Hepatocyte (in vitro differentiated cells): ENCODE measurements around the gene PTN. TPM values are rescaled to one million over a fixed set of nuclear protein-coding genes. Genes with fewer than 3 reads are reported as not detected.

Experiments used
- DNase-seq: peaks from one replicate; pipeline ENCODE4 v3.0.0-alpha.2; 2016; ENCODE audit warnings: low spot score
- H2AFZ ChIP-seq: fragments of 200-600 bp; sonication (generic); 2 replicates; pipeline ENCODE4 v1.6.0; 2016; ENCODE audit warnings: antibody characterized with exemption, mild to moderate bottlenecking
- H3K27ac ChIP-seq: fragments of 200-600 bp; sonication (generic); 2 replicates; pipeline ENCODE4 v1.5.1; 2016; ENCODE audit warnings: mild to moderate bottlenecking
- H3K27me3 ChIP-seq: fragments of 200-600 bp; sonication (generic); 2 replicates; pipeline ENCODE4 v1.6.1; 2016
- H3K36me3 ChIP-seq: fragments of 200-600 bp; sonication (generic); replicated peaks from 2 replicates; pipeline ENCODE4 v1.5.1; 2016; ENCODE audit warnings: low read depth; ENCODE audit not compliant: insufficient read depth
- H3K4me1 ChIP-seq: fragments of 200-600 bp; sonication (generic); 2 replicates; pipeline ENCODE4 v1.5.1; 2016; ENCODE audit warnings: mild to moderate bottlenecking, moderate library complexity; ENCODE audit not compliant: insufficient read depth
- H3K4me2 ChIP-seq: fragments of 200-600 bp; sonication (generic); 2 replicates; pipeline ENCODE4 v1.6.0; 2016
- H3K4me3 ChIP-seq: fragments of 200-600 bp; sonication (generic); 2 replicates; pipeline ENCODE4 v1.5.1; 2016; ENCODE audit warnings: mild to moderate bottlenecking
- H3K79me2 ChIP-seq: fragments of 200-600 bp; sonication (generic); 2 replicates; pipeline ENCODE4 v1.6.0; 2017; ENCODE audit warnings: mild to moderate bottlenecking
- H3K9me2 ChIP-seq: fragments of 200-600 bp; sonication (generic); replicated peaks from 2 replicates; pipeline ENCODE4 v1.6.0; 2017; ENCODE audit warnings: mild to moderate bottlenecking; ENCODE audit not compliant: insufficient read depth
- H3K9me3 ChIP-seq: fragments of 200-600 bp; sonication (generic); 2 replicates; pipeline ENCODE4 v1.5.1; 2016; ENCODE audit warnings: low read depth, mild to moderate bottlenecking
- H4K20me1 ChIP-seq: fragments of 200-600 bp; sonication (generic); 2 replicates; pipeline ENCODE4 v1.6.0; 2016; ENCODE audit warnings: mild to moderate bottlenecking; ENCODE audit not compliant: insufficient read depth, poor library complexity, severe bottlenecking
- CTCF ChIP-seq: fragments of 200-600 bp; sonication (generic); IDR thresholded peaks from 2 replicates; pipeline ENCODE4 v1.5.1; 2016; ENCODE audit warnings: antibody characterized with exemption, mild to moderate bottlenecking; ENCODE audit not compliant: poor library complexity
- EZH2 ChIP-seq: fragments of 200-600 bp; sonication (generic); IDR thresholded peaks from 2 replicates; pipeline ENCODE4 v1.6.1; 2016; ENCODE audit warnings: antibody characterized with exemption, mild to moderate bottlenecking, borderline replicate concordance
- EZH2phosphoT487 ChIP-seq: fragments of 200-600 bp; sonication (generic); IDR thresholded peaks from one replicate; pipeline ENCODE4 v1.6.1; 2018; ENCODE audit warnings: antibody characterized with exemption, mild to moderate bottlenecking, low read depth, moderate library complexity; ENCODE audit not compliant: unreplicated experiment, severe bottlenecking
- WGBS: methylation state at CpG from one replicate; pipeline ENCODE4 v1.1.6; 2016; ENCODE audit warnings: low lambda C conversion rate; ENCODE audit errors: missing lambda C conversion rate; 5-methylcytosine and 5-hydroxymethylcytosine counted together
- polyA plus RNA-seq: library from polyadenylated mRNA; unstranded; fragments of >200 nt; fragmentation: Nextera tagmentation; extraction: Ambion mirVana; gene quantifications from 2 replicates; pipeline ENCODE4 v1.2.1, GENCODE V29; 2016
- total RNA-seq: library from RNA; depleted of rRNA; stranded (reverse); fragments of >200 nt; gene quantifications from 2 replicates; pipeline ENCODE4 v1.2.3, GENCODE V29; 2014

PTN gene
- total and polyA plus RNA-seq, 2 experiments from 2014 or later: 50.8 to 66.9 TPM

GRCh38 chr7:137289101-137289500 lies 54.4 kb downstream of the PTN start:
- 77% methylated on average over 4 of the region's 4 CpGs for WGBS
- Histone ChIP-seq H3K4me2 (no peak overlapping the region), H2AFZ (no peak overlapping the region), H3K9me2 (no peaks in the 10 kb centered on the region), H3K27me3 (no peaks in the 10 kb centered on the region), H4K20me1 (no peaks in the 10 kb centered on the region), H3K79me2 (no peaks in the 10 kb centered on the region), H3K4me1 (no peaks in the 10 kb centered on the region), H3K36me3 (no peaks in the 10 kb centered on the region), H3K27ac (no peak overlapping the region), H3K4me3 (no peak overlapping the region), H3K9me3 (no peaks in the 10 kb centered on the region)
- DNase-seq: no peak
- no peak for TF ChIP-seq CTCF
- no peak for TF ChIP-seq EZH2phosphoT487
- no peak for TF ChIP-seq EZH2

- Histone ChIP-seq H3K4me2 (no peak overlapping the region), H3K4me3 (no peak overlapping the region), H3K9me3 (no peaks in the 10 kb centered on the region), H3K36me3 (no peaks in the 10 kb centered on the region), H3K9me2 (no peaks in the 10 kb centered on the region), H3K79me2 (no peaks in the 10 kb centered on the region), H4K20me1 (no peaks in the 10 kb centered on the region), H2AFZ (no peak overlapping the region), H3K27me3 (no peaks in the 10 kb centered on the region), H3K4me1 (no peaks in the 10 kb centered on the region), H3K27ac (no peak overlapping the region)
- TF ChIP-seq EZH2phosphoT487: no peak
- TF ChIP-seq CTCF: peak; percentile 37
- no peak for TF ChIP-seq EZH2
- WGBS: 74% methylated on average over 3 of the region's 3 CpGs
- no peak for DNase-seq
Observed at GRCh38 chr7:137287651-137288258, 55.8 kb downstream of the PTN start.

GRCh38 chr7:137283153-137283552 lies 60.4 kb downstream of the PTN start:
- Histone ChIP-seq H3K9me3 (no peaks in the 10 kb centered on the region), H3K4me1 (no peaks in the 10 kb centered on the region), H3K4me3 (no peak overlapping the region), H2AFZ (no peak overlapping the region), H3K9me2 (no peaks in the 10 kb centered on the region), H3K27ac (no peak overlapping the region), H3K27me3 (no peaks in the 10 kb centered on the region), H3K36me3 (no peaks in the 10 kb centered on the region), H3K79me2 (no peaks in the 10 kb centered on the region), H4K20me1 (no peaks in the 10 kb centered on the region), H3K4me2 (no peak overlapping the region)
- no peak for TF ChIP-seq EZH2
- TF ChIP-seq CTCF: no peak
- no peak for TF ChIP-seq EZH2phosphoT487
- WGBS: 97% methylated on average over 6 of the region's 6 CpGs
- DNase-seq: no peak
